GM23338 (cell line): Measurements from ENCODE around the gene IRS1. TPM values are rescaled to one million over a fixed set of nuclear protein-coding genes. Genes with fewer than 3 reads are reported as not detected.

Experiments used
- ATAC-seq: fragments of 200-7000 bp; cut with Tn5 transposase; 3 replicates; pipeline ENCODE4 v1.9.1; 2020
- DNase-seq: peaks from one replicate; pipeline ENCODE4 v3.0.0-alpha.2; 2015; ENCODE audit warnings: low spot score
- H2AFZ ChIP-seq: fragments of 200-600 bp; sonication (generic); 2 replicates; pipeline ENCODE4 v1.8.0; 2016; ENCODE audit warnings: antibody characterized with exemption, mild to moderate bottlenecking, moderate library complexity
- H3F3A ChIP-seq: fragments of 200-600 bp; sonication (generic); replicated peaks from 2 replicates; pipeline ENCODE4 v1.8.0; 2017; ENCODE audit warnings: antibody characterized with exemption, mixed run types, low read depth
- H3K27ac ChIP-seq: fragments of 200-600 bp; sonication (generic); 2 replicates; pipeline ENCODE4 v1.6.1; 2016; ENCODE audit warnings: low read depth
- H3K27me3 ChIP-seq: fragments of 200-600 bp; sonication (generic); 2 replicates; pipeline ENCODE4 v1.8.0; 2016; ENCODE audit warnings: mild to moderate bottlenecking, mixed run types, moderate library complexity; ENCODE audit not compliant: insufficient read depth
- H3K36me3 ChIP-seq: fragments of 200-600 bp; sonication (generic); 2 replicates; pipeline ENCODE4 v1.8.0; 2016; ENCODE audit warnings: mild to moderate bottlenecking; ENCODE audit not compliant: insufficient read depth
- H3K4me1 ChIP-seq: fragments of 200-600 bp; sonication (generic); 2 replicates; pipeline ENCODE4 v1.8.0; 2016; ENCODE audit warnings: mild to moderate bottlenecking, moderate library complexity; ENCODE audit not compliant: insufficient read depth
- H3K4me2 ChIP-seq: fragments of 200-600 bp; sonication (generic); 2 replicates; pipeline ENCODE4 v1.7.1; 2017; ENCODE audit warnings: mixed run types
- H3K4me3 ChIP-seq: fragments of 200-600 bp; sonication (generic); 2 replicates; pipeline ENCODE4 v1.6.1; 2016; ENCODE audit warnings: mixed run types
- H3K79me2 ChIP-seq: fragments of 200-600 bp; sonication (generic); replicated peaks from 2 replicates; pipeline ENCODE4 v1.8.0; 2017; ENCODE audit warnings: mild to moderate bottlenecking; ENCODE audit not compliant: insufficient read depth
- H3K9me2 ChIP-seq: fragments of 200-600 bp; sonication (generic); 2 replicates; pipeline ENCODE4 v1.8.0; 2017; ENCODE audit not compliant: insufficient read depth
- H4K20me1 ChIP-seq: fragments of 200-600 bp; sonication (generic); replicated peaks from 2 replicates; pipeline ENCODE4 v1.8.0; 2017; ENCODE audit warnings: mild to moderate bottlenecking; ENCODE audit not compliant: insufficient read depth
- H3K27ac Mint-ChIP-seq: 2 replicates; pipeline ENCODE4 v1.8.0; 2020; ENCODE audit warnings: inconsistent platforms, mild to moderate bottlenecking, moderate library complexity, mixed read lengths
- H3K27me3 Mint-ChIP-seq: 3 replicates; pipeline ENCODE4 v1.8.0; 2022; ENCODE audit warnings: low read depth, mild to moderate bottlenecking, moderate library complexity, mixed read lengths, inconsistent platforms; ENCODE audit not compliant: insufficient read depth, poor library complexity
- H3K36me3 Mint-ChIP-seq: 3 replicates; pipeline ENCODE4 v1.8.0; 2021; ENCODE audit warnings: low read depth, mild to moderate bottlenecking, inconsistent platforms, moderate library complexity, mixed read lengths
- H3K4me1 Mint-ChIP-seq: 3 replicates; pipeline ENCODE4 v1.8.0; 2020; ENCODE audit warnings: mild to moderate bottlenecking, inconsistent platforms, mixed read lengths
- H3K4me3 Mint-ChIP-seq: 3 replicates; pipeline ENCODE4 v1.8.0; 2021; ENCODE audit warnings: moderate library complexity, mild to moderate bottlenecking, inconsistent platforms, mixed read lengths
- H3K9me3 Mint-ChIP-seq: 3 replicates; pipeline ENCODE4 v1.8.0; 2020; ENCODE audit warnings: moderate library complexity, mild to moderate bottlenecking, inconsistent platforms, mixed read lengths
- ETS1 ChIP-seq: IDR thresholded peaks from 2 replicates; pipeline ENCODE4 v1.6.1; 2016; ENCODE audit warnings: antibody characterized with exemption
- POLR2AphosphoS5 ChIP-seq: IDR thresholded peaks from 2 replicates; pipeline ENCODE4 v1.6.1; 2016; ENCODE audit warnings: antibody characterized with exemption, low read depth
- STAT1 ChIP-seq: IDR thresholded peaks from one replicate; pipeline ENCODE4 v1.6.1; 2016; ENCODE audit warnings: antibody characterized with exemption; ENCODE audit not compliant: unreplicated experiment
- ZNF462 ChIP-seq: fragments of 250-450 bp; sonication (Bioruptor Pico); IDR thresholded peaks from 2 replicates; pipeline ENCODE4 v1.5.0; 2020; ENCODE audit warnings: mild to moderate bottlenecking, moderate library complexity
- polyA plus RNA-seq: library from polyadenylated mRNA; unstranded; fragments of >200 nt; fragmentation: Nextera tagmentation; extraction: Ambion mirVana; gene quantifications from 2 replicates; pipeline ENCODE4 v1.2.1, GENCODE V29; 2016
- total RNA-seq: library from RNA; depleted of rRNA; stranded (reverse); fragments of >200 nt; shearing (Covaris generic); gene quantifications from 2 replicates; pipeline ENCODE4 v1.2.3, GENCODE V29; 2014
- TF ChIP-seq, protein P1 (sequence below): IDR thresholded peaks from one replicate; pipeline ENCODE4 v1.6.1; 2018; ENCODE audit warnings: antibody characterized with exemption; ENCODE audit not compliant: unreplicated experiment

IRS1 gene
- total and polyA plus RNA-seq, 2 experiments from 2014 or later: 6.9 to 26.2 TPM

DNA sequence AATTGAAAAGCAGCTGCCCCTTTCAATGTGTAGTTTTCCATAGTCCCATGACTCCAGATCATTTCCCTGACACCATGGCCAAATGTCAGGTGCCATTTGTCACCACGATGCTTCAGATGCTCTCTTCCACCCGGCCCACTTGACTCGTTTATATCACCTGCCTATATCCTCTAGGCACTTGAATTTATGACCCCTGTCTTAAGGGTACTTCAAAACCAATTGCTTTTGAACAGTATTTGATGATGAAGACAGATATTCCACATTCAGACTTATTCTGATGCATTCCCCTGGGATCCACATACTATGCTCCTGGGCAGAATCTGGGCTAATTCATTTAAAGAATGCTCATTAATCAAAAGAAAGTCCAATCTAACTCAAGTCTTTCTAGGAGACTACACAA lies 19.3 kb upstream of the IRS1 start:
- Histone ChIP-seq H3K27ac (no peak overlapping the region), H3K36me3 (no peaks in the 10 kb centered on the region), H3F3A (no peaks in the 10 kb centered on the region), H2AFZ (no peak overlapping the region), H3K4me3 (no peak overlapping the region), H3K4me2 (no peak overlapping the region), H3K79me2 (no peaks in the 10 kb centered on the region), H3K4me1 (no peaks in the 10 kb centered on the region), H4K20me1 (no peaks in the 10 kb centered on the region), H3K9me2 (no peaks in the 10 kb centered on the region), H3K27me3 (no peaks in the 10 kb centered on the region)
- no peak overlapping the region for H3K27ac Mint-ChIP-seq
- H3K4me1 Mint-ChIP-seq: peaks cover under 1% of the 10 kb centered on the region; the same call in 1 of the 3 replicates
- no peaks in the 10 kb centered on the region for H3K27me3 Mint-ChIP-seq
- H3K4me3 Mint-ChIP-seq: no peak overlapping the region
- DNase-seq: no peak
- no peak for ATAC-seq
- H3K9me3 Mint-ChIP-seq: no peaks in the 10 kb centered on the region
- TF ChIP-seq STAT1 (no peak), ZNF462 (no peak), ETS1 (no peak), POLR2AphosphoS5 (no peak)
- no peaks in the 10 kb centered on the region; the same call in 2 of the 3 replicates for H3K36me3 Mint-ChIP-seq

DNA sequence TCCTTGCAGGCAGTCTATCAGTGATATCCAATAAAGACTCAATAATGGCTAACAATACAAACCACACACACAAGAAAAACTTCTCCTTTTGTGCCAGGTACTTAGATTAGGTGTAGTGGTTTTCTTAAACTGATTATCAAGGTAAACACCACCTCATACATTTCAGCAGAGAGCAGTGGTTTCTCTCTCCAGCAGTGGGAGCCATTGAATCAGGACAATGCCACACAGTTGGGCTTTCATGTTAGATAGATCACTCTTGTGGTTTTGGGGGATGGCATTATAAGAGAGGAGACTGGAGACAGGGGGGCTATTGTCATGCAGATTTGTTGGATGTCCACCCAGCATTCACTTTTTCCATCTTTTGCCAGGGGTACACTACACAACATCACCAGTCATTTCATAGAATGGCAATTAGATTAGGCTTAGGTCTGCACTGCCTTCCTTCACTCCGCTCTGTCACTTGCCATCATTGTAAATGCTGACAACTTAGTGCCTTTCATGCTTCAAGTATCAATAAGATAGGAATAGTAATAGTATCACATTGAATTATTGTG lies 13.6 kb upstream of the IRS1 start:
- no peaks in the 10 kb centered on the region for H3K79me2 ChIP-seq
- H3K27me3 Mint-ChIP-seq: no peaks in the 10 kb centered on the region
- H3K36me3 ChIP-seq: no peaks in the 10 kb centered on the region
- no peak overlapping the region for H3K27ac Mint-ChIP-seq
- no peak overlapping the region for H2AFZ ChIP-seq
- ATAC-seq (peak; percentile 95), DNase-seq (peak; percentile 67)
- H3F3A ChIP-seq: no peaks in the 10 kb centered on the region
- H3K4me1 Mint-ChIP-seq: peaks cover 10% of the 10 kb centered on the region; the same call in 2 of the 3 replicates
- H3K27ac ChIP-seq: no peak overlapping the region
- 0 out of 2 replicates have a peak, but pooled peaks cover 5% of the 10 kb centered on the region for H3K4me1 ChIP-seq
- H3K27me3 ChIP-seq: no peaks in the 10 kb centered on the region
- no peaks in the 10 kb centered on the region for H3K9me2 ChIP-seq
- H3K9me3 Mint-ChIP-seq: no peaks in the 10 kb centered on the region
- no peak overlapping the region for H3K4me3 ChIP-seq
- no peaks in the 10 kb centered on the region for H3K36me3 Mint-ChIP-seq
- no peak overlapping the region for H3K4me2 ChIP-seq
- no peaks in the 10 kb centered on the region for H4K20me1 ChIP-seq
- H3K4me3 Mint-ChIP-seq: no peak overlapping the region
- TF ChIP-seq, protein P1, sequence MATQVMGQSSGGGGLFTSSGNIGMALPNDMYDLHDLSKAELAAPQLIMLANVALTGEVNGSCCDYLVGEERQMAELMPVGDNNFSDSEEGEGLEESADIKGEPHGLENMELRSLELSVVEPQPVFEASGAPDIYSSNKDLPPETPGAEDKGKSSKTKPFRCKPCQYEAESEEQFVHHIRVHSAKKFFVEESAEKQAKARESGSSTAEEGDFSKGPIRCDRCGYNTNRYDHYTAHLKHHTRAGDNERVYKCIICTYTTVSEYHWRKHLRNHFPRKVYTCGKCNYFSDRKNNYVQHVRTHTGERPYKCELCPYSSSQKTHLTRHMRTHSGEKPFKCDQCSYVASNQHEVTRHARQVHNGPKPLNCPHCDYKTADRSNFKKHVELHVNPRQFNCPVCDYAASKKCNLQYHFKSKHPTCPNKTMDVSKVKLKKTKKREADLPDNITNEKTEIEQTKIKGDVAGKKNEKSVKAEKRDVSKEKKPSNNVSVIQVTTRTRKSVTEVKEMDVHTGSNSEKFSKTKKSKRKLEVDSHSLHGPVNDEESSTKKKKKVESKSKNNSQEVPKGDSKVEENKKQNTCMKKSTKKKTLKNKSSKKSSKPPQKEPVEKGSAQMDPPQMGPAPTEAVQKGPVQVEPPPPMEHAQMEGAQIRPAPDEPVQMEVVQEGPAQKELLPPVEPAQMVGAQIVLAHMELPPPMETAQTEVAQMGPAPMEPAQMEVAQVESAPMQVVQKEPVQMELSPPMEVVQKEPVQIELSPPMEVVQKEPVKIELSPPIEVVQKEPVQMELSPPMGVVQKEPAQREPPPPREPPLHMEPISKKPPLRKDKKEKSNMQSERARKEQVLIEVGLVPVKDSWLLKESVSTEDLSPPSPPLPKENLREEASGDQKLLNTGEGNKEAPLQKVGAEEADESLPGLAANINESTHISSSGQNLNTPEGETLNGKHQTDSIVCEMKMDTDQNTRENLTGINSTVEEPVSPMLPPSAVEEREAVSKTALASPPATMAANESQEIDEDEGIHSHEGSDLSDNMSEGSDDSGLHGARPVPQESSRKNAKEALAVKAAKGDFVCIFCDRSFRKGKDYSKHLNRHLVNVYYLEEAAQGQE: no peak
